Activated CD4-positive, alpha-beta T cell treated with anti-CD3 and anti-CD28 coated beads for 24 hours (primary cell): ENCODE measurements around the gene ADAMTS8.

Experiments
- DNase-seq, 2 donors: peaks; one replicate each; pipeline ENCODE4 v3.0.0-alpha.2; 2020; ENCODE audit warnings: low read depth in 2 of 2

ADAMTS8 gene

GRCh38 chr11:130396965-130397364, 31.4 kb downstream of the ADAMTS8 start:
- DNase-seq = no peak

DNA sequence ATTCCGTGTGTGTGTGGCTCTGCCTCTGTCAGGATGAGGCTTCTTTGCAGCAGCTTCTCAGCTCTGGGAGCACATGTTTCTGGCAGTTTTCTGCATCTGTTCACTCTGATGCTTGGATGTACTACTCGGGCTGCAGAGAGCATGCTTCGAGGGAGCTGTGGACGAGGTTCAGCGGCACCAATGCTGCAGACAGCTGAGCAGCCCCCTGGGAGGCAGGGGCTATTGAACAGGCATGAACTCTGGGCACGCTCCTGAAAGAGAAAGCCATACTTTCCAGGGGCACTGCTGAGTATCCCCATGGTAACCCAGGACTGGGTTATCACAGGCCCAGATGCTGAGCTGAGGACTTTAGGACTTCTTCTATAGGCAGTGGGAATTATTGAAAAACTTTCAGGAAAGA, 33.8 kb downstream of the ADAMTS8 start:
- DNase-seq = no peak

DNA sequence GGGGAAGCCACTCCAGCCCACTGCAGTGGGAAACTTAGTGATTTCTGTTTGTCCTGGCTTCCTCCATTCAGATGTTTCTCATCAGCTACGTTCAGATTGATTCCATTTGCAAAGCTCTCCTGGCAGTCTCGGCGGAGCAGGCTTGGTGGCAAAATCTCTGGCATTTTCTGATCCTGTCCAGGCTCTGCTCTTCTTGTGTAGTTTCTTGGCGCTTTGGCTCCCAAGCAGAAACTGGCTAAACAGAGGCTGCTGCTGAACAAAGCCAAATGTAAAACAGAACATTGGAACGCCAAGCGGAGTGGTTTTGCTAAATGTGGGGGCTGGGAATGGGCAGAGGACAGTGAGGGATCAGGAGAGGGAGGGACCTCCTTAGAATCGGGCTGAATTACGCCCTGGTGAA, 36.7 kb downstream of the ADAMTS8 start:
- DNase-seq = no peak

DNA sequence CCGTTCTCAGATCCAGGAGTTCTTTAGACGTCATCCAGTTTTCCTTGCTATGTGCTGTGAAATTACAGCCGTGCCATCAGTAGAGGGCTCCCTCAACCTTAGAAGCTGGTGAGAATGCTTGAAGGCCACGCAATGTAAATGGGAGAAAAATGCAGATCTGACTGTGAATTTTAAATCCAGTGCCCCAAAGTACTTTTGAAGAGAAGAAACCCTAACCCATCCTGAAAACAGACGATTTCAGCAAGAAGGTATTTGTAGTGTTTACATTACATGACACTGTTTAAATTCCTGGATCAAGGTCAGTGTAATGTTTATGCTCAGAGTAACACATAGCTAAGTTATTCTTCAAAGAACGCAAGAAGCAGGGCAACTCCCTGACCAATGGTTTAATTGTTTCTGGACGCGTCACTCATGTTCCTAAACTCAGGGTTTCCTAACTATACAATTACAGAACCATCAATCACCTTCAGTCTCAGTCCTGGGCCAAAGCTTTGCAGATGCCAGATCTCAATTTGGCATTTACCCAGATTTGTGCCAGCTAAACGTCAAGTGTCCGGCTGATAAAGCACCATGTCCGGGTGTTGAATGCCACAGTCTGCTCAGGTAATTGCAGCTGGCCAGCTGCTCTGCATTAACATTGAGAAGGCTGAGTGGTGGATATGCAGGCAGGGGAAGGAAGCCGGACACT, 38.2 kb downstream of the ADAMTS8 start:
- no peak for DNase-seq

- DNase-seq = no peak
Measured at GRCh38 chr11:130389335-130389935, 39.0 kb downstream of the ADAMTS8 start.

DNA sequence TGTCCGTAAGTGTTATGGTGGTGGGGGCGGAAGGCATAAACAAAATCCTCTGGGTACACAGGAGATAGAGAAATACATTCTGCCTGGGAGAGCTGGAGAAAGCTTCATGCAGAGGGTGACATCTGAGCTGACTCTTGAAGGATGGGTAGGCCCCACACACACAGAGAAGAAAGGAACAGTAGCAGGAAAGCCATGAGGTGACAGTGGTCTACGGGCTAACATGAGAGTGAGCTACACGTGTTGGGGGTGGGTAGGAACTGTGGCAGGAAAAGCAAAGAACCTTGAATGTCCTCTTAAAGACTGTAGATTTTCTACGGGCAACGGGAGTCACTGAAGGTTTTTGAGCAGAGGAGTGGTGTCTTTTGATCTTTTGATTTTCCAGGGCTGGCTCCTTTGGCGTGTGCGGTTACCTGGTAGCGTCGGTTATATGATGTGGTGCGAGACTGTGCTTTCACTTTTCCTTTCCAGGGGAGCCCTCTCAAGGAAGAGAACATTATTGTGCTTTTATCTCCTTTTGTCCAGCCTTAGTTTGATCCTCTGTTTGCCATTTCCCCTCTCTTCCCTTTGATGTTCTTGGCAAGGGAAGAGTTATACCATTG, 39.7 kb downstream of the ADAMTS8 start:
- DNase-seq = no peak

DNA sequence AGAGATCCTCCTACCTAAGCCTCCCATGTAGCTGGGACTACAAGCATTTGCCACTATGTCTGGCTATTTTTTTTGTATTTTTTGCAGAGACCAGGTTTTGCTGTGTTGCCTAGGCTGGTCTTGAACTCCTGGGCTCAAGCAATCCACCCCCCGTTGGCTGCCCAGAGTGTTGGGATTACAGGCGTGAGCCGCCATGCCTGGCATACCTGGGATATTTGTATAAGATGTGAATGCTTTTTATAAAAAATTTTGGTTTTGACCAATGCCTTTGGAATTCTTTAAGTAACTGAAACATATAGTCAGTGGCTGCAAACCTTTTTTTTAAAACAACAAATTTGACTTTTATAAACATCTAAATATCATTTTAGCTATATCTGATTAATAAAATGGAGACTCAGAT, 42.4 kb downstream of the ADAMTS8 start:
- no peak for DNase-seq

DNA sequence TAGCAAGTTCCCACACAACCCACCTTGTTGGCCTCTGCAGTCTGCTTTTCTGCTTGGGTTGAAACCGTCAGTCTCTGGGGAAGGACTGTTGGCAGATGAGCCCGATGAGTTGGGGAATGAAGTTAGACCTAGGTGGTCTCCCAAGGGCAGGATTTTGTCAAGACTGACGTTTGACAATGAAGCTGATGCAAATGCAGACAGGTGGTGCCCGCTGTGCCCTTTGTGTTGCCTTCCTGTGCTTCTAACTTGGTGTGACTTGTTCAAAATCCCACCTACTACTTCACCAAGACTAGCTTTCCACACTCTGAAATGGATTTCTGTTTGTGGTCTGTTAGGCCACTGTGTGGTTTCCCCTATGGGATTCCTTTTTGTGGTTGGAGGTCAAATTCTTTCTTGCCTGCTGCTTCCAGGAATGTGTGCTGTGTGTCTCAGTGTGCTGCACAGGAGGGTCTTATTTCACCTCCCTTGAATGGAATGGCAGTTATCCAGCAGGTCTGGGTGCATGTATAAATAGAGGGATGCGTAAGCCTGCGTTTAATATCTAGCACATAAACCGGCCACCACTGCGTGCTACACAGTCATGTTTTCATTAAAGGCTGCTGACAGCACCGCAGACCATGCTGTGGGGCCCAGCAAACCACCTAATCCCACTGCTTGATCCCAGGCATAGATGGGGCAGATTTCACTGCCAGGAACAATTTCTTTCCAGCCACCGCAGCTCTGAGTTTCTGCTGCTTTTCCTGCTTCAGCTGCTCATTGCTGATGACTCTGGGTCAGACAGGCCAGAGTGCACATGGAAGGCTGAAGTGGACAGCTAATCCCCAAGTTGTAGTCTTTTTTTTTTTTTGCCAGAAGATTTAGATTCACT, 44.8 kb downstream of the ADAMTS8 start:
- no peak for DNase-seq

- DNase-seq = no peak
Measured at GRCh38 chr11:130381317-130381716, 47.1 kb downstream of the ADAMTS8 start.

DNA sequence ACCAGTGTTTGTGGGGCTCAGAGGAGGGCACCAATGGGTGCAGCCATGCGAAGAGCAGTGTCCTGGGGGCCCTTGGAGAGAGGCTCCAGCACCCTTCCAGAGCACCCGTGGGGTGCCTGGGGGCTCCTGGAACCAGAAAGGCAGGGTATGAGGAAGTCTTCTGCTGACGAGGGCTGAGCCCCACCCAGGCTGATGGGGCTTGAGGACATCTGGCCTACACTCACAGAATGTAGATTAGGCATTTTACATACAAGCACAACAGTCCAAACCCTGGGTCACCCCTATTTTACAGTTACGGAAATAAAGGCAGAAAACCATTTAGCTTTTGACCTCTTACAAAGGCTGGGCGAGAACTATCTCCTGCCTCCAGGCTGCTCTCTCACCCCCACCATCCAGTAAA, 47.6 kb downstream of the ADAMTS8 start:
- no peak for DNase-seq

DNA sequence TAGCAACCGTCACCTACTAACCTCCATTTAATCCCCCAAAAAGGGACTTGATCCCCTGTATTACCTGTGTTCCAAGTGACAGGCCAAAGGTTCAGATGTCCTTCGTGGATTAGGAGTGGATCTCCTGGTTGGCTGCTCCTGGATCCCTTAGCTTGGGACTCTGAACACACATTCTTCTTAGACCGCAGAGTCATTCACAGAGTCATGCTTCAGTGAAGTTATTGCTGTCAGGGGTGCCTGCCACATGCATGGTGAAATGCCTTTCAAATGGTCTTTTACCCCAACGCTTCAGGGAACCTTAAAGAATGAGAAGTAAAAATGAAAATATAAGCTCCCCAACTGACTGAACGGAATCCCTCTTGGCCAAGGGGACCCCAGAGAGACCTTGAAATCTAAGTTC, 49.1 kb downstream of the ADAMTS8 start:
- DNase-seq = no peak

DNA sequence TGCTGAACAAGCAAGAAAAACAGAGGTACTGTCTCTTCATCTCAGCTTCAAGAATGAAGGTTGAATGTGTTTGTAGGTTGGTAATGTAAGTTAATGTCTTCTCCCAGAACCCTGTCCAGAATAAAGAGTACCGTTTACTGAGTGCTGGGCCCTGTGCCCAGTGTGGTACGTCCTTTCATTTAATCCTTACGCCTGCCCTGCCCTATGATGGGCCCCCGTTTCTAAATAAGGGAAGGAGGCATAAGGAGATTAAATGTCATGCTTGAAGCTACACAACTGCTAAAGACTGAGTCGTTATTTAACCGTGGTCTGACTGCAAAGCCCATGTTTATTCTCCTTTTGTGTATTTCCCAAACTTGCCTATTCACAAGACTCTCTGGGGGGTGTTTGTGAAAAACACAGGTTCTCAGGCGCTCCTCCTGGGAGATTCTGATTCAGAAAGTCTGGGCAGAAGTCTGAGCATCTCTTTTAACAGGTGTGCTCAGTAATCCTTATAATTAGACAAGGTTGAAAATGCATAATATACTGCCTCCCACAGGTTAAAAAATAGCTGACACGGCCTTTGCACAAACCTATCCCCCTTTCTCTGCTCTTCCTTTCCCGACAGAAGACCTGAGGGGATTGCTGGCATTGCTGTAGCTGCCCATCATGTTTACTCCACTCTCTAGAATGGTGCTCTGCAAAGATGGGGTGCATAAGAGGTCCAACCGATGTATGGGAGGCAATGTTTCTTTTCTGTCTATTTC, 57.4 kb downstream of the ADAMTS8 start:
- DNase-seq = no peak

DNA sequence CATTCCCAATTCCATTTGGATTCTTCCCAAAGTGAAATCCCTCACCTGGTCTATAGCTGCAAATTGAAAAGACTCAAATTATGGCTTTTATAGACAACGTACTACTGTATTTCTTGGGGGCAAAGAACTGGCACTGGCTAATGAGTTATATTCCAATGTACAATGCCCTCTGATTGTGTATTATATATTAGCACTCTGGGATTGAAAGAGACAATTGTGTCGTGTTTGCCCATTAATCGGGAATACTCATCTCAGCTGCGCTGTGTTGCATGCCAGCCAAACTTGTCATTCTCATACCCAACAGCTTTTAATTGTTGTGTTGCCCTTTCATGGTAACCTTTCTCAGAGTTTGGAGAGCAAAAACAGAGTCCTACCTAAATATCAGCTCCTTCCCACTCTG, 58.7 kb downstream of the ADAMTS8 start:
- no peak for DNase-seq

- no peak for DNase-seq
Measured at GRCh38 chr11:130369141-130369691, 59.2 kb downstream of the ADAMTS8 start.

- DNase-seq = no peak
Measured at GRCh38 chr11:130359419-130359818, 69.0 kb downstream of the ADAMTS8 start.

- DNase-seq = no peak
Measured at GRCh38 chr11:130358398-130358797, 70.0 kb downstream of the ADAMTS8 start.
